ENCODE data around the gene CREBBP.

CREBBP gene

GRCh38 chr16:3835089-3835602 is 45.4 kb downstream of the CREBBP start:
- FAIRE-seq (no peak), DNase-seq (ENCODE audit: insufficient read length, low spot score) (no peak)
- TF ChIP-seq CTCF (IDR thresholded peaks at IDR 0.05; ENCODE audit: insufficient read depth, missing control alignments): no peak

- TF ChIP-seq CTCF (IDR thresholded peaks at IDR 0.05; ENCODE audit: insufficient read depth, missing control alignments): no peak
- DNase-seq (ENCODE audit: insufficient read length, low spot score) (no peak), FAIRE-seq (no peak)
These were observed 47.8 kb downstream of the CREBBP start for GRCh38 chr16:3832668-3833067.

- FAIRE-seq (no peak), DNase-seq (ENCODE audit: insufficient read length, low spot score) (no peak)
- no peak for TF ChIP-seq CTCF (IDR thresholded peaks at IDR 0.05; ENCODE audit: insufficient read depth, missing control alignments)
These were observed 49.8 kb downstream of the CREBBP start for GRCh38 chr16:3830625-3831254.

- FAIRE-seq: no peak
- TF ChIP-seq CTCF (IDR thresholded peaks at IDR 0.05; ENCODE audit: insufficient read depth, missing control alignments): no peak
- DNase-seq (ENCODE audit: insufficient read length, low spot score): no peak
These were observed 50.6 kb downstream of the CREBBP start for GRCh38 chr16:3829631-3830536.

GRCh38 chr16:3825940-3826339 is 54.6 kb downstream of the CREBBP start:
- DNase-seq (ENCODE audit: insufficient read length, low spot score): no peak
- TF ChIP-seq CTCF (IDR thresholded peaks at IDR 0.05; ENCODE audit: insufficient read depth, missing control alignments): no peak
- no peak for FAIRE-seq

GRCh38 chr16:3825103-3825502 is 55.4 kb downstream of the CREBBP start:
- FAIRE-seq (no peak), DNase-seq (ENCODE audit: insufficient read length, low spot score) (no peak)

More at GRCh38 chr16:3825103-3825502, 55.4 kb downstream of the CREBBP start:
- no peak for TF ChIP-seq CTCF (IDR thresholded peaks at IDR 0.05; ENCODE audit: insufficient read depth, missing control alignments)
